Measurements from ENCODE around the gene EEF1AKMT1. TPM values are rescaled to one million over a fixed set of nuclear protein-coding genes. Genes with fewer than 3 reads are reported as not detected.

The EEF1AKMT1 gene
- total RNA-seq, 1 donor from 2014 or later: 12.3 TPM

DNA sequence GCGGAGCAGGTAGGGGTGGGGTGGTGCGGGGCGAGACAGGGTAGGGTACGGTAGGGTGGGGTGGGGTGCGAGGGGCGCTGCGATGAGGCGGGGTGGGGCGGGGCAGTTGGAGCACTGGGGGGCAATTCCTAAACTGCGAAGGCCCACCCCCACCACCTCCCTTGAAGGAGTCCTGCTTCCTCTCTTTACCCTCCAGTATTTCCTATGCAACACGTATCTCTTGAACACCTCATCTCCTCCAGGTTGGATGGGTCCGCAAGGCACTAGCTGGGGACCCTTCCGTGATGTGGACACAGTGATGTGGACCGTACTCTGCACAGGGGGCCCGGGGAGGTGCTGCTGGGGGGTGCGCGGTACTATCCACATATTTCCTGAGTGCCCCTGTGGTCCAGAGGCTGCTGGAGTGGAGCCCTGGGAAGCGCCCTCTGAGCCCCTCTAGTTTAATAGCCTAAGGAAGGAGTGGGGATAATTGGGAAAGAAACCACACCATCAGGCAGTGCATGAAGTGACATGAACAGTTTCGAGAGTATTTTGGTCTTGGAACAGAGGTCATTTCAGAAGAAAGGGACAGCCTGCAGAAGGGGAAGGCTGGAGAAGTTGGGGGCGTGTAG, 69.2 kb downstream of the EEF1AKMT1 start:
- Histone ChIP-seq H3K9ac (no peak overlapping the region), H3K4me2 (peak overlapping the region; percentile 68), H3K36me3 (no peaks in the 10 kb centered on the region), H2AFZ (replicated peaks) (peak overlapping the region; percentile 58), H3K27me3 (peaks cover 43% of the 10 kb centered on the region), H3F3A (ENCODE audit: low read depth) (peaks cover 10% of the 10 kb centered on the region), H3K79me2 (ENCODE audit: low read depth) (no peaks in the 10 kb centered on the region), H4K20me1 (ENCODE audit: low read depth) (peaks cover 13% of the 10 kb centered on the region), H3K4me3 (peak overlapping the region; percentile 60), H3K27ac (no peak overlapping the region), H3K4me1 (peaks cover 15% of the 10 kb centered on the region), H3K9me3 (ENCODE audit: low read depth) (no peaks in the 10 kb centered on the region)
- DNase-seq (ENCODE audit: low spot score): no peak
- peaks cover 24% of the 10 kb centered on the region for H3K27me3 Mint-ChIP-seq (ENCODE audit: insufficient read depth, low read depth)
- peak overlapping the region; percentile 86 for H3K4me3 Mint-ChIP-seq
- H3K27ac Mint-ChIP-seq: no peak overlapping the region
- TF ChIP-seq EZH2phosphoT487 (IDR thresholded peaks at IDR 0.05) (no peak), EZH2 (IDR thresholded peaks at IDR 0.05) (no peak)
- TF ChIP-seq, protein P1, sequence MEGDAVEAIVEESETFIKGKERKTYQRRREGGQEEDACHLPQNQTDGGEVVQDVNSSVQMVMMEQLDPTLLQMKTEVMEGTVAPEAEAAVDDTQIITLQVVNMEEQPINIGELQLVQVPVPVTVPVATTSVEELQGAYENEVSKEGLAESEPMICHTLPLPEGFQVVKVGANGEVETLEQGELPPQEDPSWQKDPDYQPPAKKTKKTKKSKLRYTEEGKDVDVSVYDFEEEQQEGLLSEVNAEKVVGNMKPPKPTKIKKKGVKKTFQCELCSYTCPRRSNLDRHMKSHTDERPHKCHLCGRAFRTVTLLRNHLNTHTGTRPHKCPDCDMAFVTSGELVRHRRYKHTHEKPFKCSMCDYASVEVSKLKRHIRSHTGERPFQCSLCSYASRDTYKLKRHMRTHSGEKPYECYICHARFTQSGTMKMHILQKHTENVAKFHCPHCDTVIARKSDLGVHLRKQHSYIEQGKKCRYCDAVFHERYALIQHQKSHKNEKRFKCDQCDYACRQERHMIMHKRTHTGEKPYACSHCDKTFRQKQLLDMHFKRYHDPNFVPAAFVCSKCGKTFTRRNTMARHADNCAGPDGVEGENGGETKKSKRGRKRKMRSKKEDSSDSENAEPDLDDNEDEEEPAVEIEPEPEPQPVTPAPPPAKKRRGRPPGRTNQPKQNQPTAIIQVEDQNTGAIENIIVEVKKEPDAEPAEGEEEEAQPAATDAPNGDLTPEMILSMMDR (IDR thresholded peaks at IDR 0.05): no peak
- H3K36me3 Mint-ChIP-seq: no peaks in the 10 kb centered on the region
- peaks cover 7% of the 10 kb centered on the region for H3K4me1 Mint-ChIP-seq
- no peaks in the 10 kb centered on the region for H3K9me3 Mint-ChIP-seq

DNA sequence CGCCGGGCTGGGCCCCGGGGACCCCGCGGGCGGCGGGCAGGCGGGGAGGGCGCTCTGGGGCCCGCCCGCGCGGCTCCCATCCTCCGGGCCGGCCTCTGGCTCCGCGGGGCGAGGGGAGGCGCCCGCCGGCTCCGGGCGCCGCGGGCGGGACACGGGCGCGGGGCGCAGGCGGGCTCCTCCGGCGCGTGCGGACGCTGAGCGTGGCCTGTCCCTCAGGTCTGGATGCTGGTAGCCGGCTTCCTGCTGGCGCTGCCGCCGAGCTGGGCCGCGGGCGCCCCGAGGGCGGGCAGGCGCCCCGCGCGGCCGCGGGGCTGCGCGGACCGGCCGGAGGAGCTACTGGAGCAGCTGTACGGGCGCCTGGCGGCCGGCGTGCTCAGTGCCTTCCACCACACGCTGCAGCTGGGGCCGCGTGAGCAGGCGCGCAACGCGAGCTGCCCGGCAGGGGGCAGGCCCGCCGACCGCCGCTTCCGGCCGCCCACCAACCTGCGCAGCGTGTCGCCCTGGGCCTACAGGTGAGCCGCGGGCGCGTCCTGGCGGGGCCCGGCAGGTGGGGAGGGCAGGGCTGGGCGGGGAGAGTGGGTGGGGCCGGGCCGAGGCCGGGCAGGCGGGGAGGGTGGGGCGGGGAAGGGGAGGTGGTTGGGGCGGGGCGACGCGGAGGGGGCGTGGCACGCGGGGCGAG, 69.8 kb downstream of the EEF1AKMT1 start:
- Histone ChIP-seq H3K4me1 (peaks cover 15% of the 10 kb centered on the region), H3F3A (ENCODE audit: low read depth) (peaks cover 10% of the 10 kb centered on the region), H3K27me3 (peaks cover 43% of the 10 kb centered on the region), H3K27ac (no peak overlapping the region), H3K4me2 (peak overlapping the region; percentile 68), H3K4me3 (peak overlapping the region; percentile 60), H2AFZ (replicated peaks) (no peak overlapping the region), H3K9me3 (ENCODE audit: low read depth) (no peaks in the 10 kb centered on the region), H3K79me2 (ENCODE audit: low read depth) (no peaks in the 10 kb centered on the region), H4K20me1 (ENCODE audit: low read depth) (peaks cover 13% of the 10 kb centered on the region), H3K9ac (no peak overlapping the region), H3K36me3 (no peaks in the 10 kb centered on the region)
- H3K9me3 Mint-ChIP-seq: no peaks in the 10 kb centered on the region
- H3K4me1 Mint-ChIP-seq: peaks cover 7% of the 10 kb centered on the region
- peak; percentile 94 for DNase-seq (ENCODE audit: low spot score)
- H3K27me3 Mint-ChIP-seq (ENCODE audit: insufficient read depth, low read depth): peaks cover 24% of the 10 kb centered on the region
- H3K36me3 Mint-ChIP-seq: no peaks in the 10 kb centered on the region
- TF ChIP-seq EZH2 (IDR thresholded peaks at IDR 0.05): no peak
- no peak for TF ChIP-seq EZH2phosphoT487 (IDR thresholded peaks at IDR 0.05)
- TF ChIP-seq, protein P1 (IDR thresholded peaks at IDR 0.05): peak; percentile 57
- H3K4me3 Mint-ChIP-seq: no peak overlapping the region
- H3K27ac Mint-ChIP-seq: no peak overlapping the region

DNA sequence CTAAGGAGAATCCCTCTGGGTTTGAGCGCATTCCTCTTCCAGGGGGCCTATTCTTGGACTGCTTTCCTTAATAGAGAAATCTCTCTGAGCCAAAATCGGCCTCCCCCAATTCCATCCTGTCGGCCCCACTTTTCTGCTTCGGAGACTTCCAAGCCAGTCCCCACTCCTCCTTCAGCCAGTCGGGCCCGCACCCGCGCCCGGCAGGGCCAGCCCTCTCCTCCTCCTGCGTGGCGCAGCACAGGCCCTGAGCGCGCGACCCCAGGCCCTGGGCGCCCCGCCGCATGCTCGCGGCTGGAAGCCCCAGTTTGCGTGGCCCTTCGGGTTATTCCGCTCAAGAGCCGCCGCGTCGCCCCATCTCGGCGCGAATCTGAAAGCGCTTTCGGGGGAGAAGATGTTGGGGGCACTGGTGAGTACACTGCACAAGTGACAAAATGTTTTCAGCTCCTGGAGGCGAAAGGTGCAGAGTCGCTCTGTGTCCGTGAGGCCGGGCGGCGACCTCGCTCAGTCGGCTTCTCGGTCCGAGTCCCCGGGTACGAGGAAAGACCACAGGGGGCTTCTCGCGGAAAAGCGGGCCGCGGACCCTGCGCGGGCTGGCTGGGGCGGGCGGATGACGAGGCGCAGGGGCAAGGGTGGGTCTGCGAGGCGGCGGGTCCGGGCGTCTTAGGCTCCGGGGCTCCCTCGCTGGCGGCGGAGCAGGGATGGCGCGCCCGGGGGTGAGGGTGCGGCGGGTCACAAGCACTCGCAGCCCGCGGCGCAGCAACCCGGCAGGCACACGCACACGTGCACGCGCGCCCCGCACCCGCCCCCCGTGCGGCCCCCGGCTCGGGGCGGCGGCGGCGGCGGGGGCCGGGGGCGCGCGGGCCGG, 70.6 kb downstream of the EEF1AKMT1 start, which contains the start of gene IL17D:
Gene IL17D, plus strand, starts transcription at position 785 of the 865 bp plus-strand sequence. CDS start 303 bp downstream, outside the sequence.
- no peaks in the 10 kb centered on the region for H3K36me3 ChIP-seq
- peak within 1 kb of the TSS; percentile 99 for H2AFZ ChIP-seq (replicated peaks)
- peak; percentile 59 for DNase-seq (ENCODE audit: low spot score)
- TF ChIP-seq, protein P1 (IDR thresholded peaks at IDR 0.05): peak; percentile 25
- TF ChIP-seq EZH2phosphoT487 (IDR thresholded peaks at IDR 0.05) (peak; percentile 63), EZH2 (IDR thresholded peaks at IDR 0.05) (peak; percentile 84)
- peak within 1 kb of the TSS; percentile 93 for H3K4me3 ChIP-seq
- H3K27ac ChIP-seq: no peak within 1 kb of the TSS
- H3K4me3 Mint-ChIP-seq: peak within 1 kb of the TSS; percentile 93
- no peaks in the 10 kb centered on the region for H3K9me3 Mint-ChIP-seq
- no peaks in the 10 kb centered on the region for H3K9me3 ChIP-seq (ENCODE audit: low read depth)
- no peaks in the 10 kb centered on the region for H3K36me3 Mint-ChIP-seq
- no peak within 1 kb of the TSS for H3K27ac Mint-ChIP-seq
- peaks cover 15% of the 10 kb centered on the region for H3K4me1 ChIP-seq
- H3K27me3 ChIP-seq: peaks cover 43% of the 10 kb centered on the region
- peaks cover 13% of the 10 kb centered on the region for H4K20me1 ChIP-seq (ENCODE audit: low read depth)
- H3K27me3 Mint-ChIP-seq (ENCODE audit: insufficient read depth, low read depth): peaks cover 24% of the 10 kb centered on the region
- peak within 1 kb of the TSS; percentile 96 for H3K4me2 ChIP-seq
- H3F3A ChIP-seq (ENCODE audit: low read depth): peaks cover 10% of the 10 kb centered on the region
- no peaks in the 10 kb centered on the region for H3K79me2 ChIP-seq (ENCODE audit: low read depth)
- peaks cover 7% of the 10 kb centered on the region for H3K4me1 Mint-ChIP-seq
- no peak within 1 kb of the TSS for H3K9ac ChIP-seq
